CD4-positive, alpha-beta T cell treated with Interferon gamma for 1 hour (primary cell): ENCODE data around the gene ANKRD60.

Experiments used
- DNase-seq: peaks from one replicate; pipeline ENCODE4 v3.0.0-alpha.2; 2020

Gene ANKRD60

GRCh38 chr20:58188527-58188926 is 39.9 kb downstream of the ANKRD60 start:
- no peak for DNase-seq

DNA sequence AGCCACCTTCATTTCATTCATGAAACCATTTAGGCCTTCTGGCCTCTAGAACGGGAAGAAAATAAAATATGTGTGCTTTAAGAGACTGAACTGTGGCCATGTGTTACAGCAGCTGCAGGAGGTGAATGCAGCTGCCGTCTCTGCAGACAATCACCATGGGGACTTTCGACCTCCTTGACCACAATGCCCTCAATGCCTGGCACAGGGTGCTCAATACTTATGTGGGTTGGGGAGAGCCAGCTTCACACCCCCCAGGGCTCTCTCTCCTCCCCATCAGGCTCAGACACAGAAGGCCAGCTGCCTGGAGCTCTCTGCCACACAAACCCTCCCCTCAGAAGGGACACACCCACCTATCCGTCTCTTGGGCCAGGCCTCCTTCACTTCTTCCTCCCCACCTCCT is 43.5 kb downstream of the ANKRD60 start:
- DNase-seq = no peak

DNA sequence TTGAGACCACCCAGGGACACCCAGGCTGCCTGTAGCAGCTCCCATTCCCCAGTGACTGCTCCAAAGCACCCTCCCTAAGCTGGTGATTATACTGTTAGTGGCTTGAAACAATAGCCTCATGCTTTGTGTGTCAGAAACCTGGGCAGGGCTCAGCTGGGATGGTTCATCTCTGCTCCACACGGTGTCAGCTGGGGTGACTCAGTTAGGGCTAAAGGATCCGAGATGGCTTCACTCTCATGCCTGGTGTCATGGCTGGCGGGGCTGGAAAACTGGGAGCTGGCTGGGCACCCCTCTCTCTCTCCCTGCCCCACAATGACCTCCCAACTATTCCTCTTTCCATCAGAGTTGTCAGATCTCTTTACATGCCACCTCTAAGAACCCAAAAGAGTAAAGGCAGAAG is 44.4 kb downstream of the ANKRD60 start:
- no peak for DNase-seq

DNA sequence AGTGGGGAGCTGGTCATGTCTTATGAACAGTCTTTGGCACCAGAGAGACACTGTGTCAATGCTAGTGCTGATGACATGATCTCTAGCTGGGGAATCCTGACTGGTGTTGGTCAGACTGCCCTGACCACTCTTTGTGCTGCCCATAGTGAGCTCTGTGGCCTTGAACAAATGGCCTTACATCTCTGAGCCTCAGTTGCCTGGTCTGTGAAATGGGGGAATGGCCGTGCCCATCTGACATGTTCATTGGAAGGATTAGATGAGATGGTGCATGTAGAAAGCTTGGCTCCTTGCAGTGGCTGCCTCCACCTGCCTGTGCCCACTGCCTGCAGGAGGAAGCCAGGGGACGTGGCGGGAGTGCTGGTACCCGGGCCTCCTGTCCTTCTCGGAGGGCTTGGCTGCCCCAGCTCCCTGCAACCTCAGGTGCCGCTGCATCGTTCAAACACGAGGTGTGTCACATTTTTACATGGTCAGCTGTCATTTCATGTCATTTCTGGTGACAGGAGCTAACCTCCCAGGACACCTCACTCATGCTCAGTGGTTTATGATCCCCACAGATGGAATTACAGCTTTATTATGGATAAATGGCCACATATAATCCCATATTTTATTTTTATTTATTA is 45.8 kb downstream of the ANKRD60 start:
- no peak for DNase-seq

DNA sequence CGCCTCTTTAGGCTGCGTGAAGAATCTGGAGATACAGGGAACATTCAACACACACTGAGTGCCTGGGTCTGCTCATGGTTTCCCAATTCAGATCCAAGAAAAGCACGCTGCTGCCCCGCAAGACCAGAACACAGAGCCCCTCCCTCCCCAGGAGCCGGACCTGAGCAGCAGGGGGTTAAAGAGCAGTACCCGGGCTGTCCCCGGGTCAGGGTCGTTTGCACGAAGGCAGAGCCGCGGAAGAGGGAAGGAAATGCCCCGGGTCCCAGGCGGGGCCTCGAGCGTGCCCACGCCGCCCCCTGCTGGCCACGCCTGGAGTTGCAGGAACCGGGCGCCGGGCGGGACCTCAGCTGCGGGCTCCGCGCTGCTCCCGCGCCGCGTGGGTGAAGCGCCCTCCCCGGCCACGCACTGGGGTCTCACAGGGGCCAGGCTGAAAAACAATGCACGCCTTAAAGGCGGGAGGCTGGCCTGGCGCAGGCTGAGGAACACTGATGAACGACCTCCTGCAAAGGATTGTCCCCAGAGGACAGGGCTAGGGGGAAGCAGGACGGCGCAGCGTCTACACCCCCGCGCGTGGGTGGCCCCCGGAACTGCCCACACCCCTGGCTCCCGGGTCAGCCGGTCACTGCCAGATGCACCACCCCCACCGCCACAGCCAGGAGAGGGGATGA is 48.9 kb downstream of the ANKRD60 start:
- peak; percentile 53 for DNase-seq

DNA sequence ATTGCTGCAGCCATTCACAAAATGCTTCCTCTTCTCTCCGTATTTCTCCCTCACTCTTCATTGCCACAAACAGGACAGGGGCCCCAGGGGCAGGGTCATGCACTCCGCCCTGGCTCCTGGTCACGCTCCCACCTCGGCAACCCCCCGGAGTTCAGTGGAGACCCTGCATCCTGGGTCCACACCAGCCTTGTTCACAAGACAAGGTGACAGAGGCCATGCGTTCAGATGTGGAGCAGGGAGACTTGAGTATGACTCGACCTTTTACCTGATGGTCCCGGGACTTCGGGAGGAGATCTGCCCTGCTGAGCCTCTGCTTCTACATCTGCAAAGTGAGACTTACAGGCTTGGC is 49.4 kb downstream of the ANKRD60 start:
- no peak for DNase-seq

DNA sequence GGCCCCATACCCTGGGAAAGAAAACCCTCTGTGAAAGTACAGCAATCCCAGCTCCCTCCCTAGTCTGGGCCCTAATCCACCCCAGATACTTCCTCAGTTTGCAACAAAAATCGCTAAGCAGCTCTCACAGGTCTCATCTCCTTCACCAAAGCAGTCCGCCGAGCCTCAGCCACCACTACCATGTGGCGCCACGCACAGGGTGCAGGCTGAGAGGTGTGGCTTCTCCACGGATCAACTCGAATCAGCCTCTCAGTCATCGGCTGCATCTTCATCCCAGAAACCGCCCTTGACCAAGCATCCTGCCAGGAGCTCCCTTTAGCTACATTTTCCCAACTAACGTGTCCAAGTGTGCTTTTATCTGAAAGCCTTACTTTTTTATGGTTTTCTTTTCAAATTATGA is 50.7 kb downstream of the ANKRD60 start:
- no peak for DNase-seq

GRCh38 chr20:58175836-58176235 is 52.6 kb downstream of the ANKRD60 start:
- no peak for DNase-seq

DNA sequence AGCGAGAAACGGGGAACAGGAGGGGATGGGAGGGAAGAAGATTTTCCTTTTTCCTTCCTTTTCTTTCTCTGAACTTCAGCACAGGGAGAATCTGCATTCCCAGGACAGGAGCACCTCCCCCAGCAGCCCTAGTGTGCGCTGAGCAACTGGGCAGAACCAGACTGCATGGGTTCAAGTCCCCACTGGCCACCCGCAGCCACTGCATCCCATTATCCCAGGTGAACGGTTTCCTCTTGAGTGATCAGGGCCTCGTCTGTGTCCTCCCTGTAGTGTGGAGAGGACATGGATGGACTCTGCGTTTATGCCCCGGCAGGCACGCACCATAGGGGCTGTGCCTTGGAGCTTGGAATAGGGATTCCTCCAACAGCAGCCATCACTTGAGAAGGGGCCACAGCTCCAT is 53.0 kb downstream of the ANKRD60 start:
- no peak for DNase-seq

DNA sequence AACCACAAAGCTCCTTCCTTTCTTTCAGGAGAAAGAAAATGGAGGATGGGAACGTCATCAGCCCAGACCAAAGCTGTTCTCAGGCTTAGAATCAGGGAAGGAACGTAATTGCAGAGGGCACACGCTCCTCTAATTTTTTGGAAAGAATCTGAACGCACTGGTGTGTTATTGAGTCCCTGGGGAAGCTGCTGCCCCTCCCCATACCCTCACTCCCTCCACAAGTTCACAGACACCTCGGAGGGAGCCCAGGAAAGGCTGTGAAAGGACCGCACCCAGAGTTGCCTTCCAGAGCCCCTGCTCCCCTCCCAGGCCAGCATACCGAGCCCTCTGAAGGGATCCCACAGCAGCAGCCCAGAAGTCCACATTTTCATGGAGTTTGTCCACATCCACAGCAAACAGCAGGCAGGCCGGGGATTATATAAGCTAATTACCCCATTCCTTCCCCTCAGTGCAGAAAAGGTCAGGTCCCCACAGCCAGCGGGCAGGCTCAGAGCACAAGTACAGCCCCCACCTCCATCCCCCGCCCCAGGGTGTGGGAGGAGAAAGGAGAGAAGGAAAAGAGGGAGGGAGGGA is 53.7 kb downstream of the ANKRD60 start:
- DNase-seq = no peak

DNA sequence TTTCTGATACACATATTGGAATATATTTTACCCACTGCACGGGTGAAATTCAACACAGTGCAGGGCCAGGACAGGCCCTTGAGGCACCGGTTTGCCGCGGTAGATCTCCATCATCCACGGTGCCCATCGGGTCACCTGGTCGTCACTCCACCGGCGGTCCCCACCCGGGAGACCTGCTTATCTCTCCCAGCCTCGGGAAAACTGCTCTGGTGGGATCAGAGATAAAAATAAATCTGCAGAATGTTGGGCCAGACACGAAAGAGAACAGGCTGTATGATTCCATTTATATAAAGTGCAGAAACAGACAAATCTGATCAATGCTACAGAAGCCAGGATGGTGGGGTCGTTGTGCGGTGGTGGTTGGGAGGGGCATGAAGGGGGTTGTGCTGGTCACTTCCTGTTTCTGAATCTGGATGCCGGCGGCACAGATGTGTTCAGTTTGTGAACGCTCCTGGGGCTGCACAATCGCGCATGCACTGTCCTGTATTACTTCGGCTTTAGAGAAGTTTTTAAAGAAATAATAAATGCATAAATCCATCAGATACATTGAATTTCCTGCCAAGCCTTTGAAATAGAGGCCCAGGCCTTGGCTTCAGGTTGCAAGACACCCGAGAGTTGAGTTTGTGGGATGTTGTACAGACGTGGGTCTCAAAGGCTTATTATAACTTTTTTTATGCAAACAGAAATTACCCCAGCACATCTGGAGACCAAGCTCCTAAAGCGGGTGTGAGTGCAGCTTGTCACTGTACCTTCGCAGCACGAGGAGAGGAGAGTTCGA is 54.3 kb downstream of the ANKRD60 start:
- no peak for DNase-seq

- DNase-seq = no peak
Observed at GRCh38 chr20:58173091-58173490, 55.4 kb downstream of the ANKRD60 start.

DNA sequence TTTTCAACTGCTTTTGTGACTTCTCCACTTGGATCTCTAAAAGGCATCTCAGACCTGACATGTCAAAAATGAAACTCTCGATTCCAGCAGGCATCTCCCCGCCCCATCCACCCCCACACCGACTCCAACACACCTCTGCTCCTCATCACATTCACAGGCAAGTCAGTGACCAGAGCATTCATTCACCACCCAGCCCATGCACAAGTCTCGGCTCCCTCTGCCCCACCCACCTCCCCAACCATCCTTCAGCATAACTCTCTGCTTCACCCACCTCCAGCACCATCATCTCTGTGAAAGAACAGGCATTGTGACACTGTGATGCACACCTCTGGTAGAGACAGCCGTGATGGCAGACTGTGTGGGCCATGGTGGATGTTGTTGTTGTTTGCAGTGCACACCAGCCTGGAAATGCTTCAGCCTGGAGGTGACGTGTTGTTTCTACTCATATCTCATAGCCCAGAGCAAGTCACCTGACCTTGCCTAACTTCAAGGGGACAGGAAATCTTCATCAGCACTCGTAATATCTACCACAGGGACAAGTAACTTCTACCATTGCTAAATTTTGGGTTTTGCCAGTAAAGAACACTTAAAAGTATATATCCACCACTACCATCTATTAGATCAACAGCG is 56.5 kb downstream of the ANKRD60 start:
- no peak for DNase-seq

DNA sequence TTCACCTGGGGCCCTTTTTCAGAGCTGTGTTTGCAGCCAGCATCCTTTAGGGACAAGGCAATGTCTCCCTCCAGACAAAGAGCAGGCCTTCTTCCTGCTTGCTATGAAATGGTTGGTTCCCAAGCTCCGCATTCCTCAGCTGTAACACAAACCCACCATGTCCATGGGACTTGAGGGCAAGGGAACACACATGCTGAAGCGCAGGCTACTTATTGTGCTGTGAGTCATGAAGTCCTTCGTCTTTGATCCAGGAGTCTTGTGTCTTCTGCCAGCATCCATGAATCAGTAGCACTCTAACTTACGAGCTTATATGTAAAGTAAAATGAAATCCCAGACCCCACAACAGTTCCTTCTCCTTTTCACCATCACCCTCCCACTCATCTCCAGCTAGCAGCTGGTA is 59.0 kb downstream of the ANKRD60 start:
- no peak for DNase-seq

- DNase-seq = no peak
Observed at GRCh38 chr20:58168843-58169242, 59.6 kb downstream of the ANKRD60 start.

- DNase-seq = no peak
Observed at GRCh38 chr20:58167759-58168158, 60.7 kb downstream of the ANKRD60 start.
